NCI-H524 (cell line): Measurements from ENCODE around the gene JPH2.
"Not testable (repeated sequence)": the region's sequence is repeated elsewhere in the genome, so short reads cannot be mapped to it uniquely, and the experiment has no call there.

Experiments used
- DNase-seq, 2 experiments: peaks; one replicate each; lab custom pipeline; 2025; lab: John Stamatoyannopoulos, UW

Gene JPH2

DNA sequence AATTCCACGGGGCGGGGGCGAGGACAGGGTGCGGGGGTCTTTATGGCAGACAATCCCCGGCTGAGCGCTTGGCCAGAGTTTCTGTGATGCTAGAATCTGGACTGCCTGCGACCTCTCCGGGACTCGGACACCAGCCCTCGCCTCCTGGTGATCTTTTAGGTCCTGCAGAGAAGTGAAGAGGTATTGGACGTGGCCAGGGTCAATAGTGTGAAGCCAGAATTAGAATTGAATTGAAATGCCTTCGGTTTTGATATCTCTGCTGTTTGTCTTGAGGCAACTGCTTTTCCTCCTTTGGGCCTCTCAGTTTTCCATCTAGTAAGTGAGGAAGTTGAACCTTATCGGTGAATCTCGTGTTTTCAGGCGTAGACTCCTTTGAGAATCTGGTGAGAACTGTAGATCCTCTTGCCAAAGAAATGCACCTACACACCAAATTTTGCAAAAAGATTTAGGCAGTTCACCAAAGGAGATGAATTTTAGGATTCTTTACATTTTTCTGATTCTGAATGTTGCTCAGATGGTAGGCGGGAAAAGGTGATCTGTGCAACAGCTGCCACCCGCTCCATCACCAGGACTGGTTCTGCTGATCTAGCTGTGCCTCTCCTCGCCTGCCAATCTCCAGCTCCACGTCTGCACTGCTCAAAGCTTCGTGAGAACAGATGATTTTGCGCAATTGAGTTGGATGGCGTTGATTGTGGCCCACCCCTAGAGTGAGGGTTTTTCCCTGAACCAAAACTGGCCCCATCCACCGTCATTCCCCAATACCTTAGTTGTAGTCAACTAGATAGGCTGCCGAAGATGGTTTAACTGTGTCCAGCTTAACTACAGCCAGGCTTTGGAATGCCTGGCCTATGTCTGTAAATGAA, 24.4 kb upstream of the JPH2 start:
- DNase-seq, result peak in 1 of 2 experiments; percentile 53

DNA sequence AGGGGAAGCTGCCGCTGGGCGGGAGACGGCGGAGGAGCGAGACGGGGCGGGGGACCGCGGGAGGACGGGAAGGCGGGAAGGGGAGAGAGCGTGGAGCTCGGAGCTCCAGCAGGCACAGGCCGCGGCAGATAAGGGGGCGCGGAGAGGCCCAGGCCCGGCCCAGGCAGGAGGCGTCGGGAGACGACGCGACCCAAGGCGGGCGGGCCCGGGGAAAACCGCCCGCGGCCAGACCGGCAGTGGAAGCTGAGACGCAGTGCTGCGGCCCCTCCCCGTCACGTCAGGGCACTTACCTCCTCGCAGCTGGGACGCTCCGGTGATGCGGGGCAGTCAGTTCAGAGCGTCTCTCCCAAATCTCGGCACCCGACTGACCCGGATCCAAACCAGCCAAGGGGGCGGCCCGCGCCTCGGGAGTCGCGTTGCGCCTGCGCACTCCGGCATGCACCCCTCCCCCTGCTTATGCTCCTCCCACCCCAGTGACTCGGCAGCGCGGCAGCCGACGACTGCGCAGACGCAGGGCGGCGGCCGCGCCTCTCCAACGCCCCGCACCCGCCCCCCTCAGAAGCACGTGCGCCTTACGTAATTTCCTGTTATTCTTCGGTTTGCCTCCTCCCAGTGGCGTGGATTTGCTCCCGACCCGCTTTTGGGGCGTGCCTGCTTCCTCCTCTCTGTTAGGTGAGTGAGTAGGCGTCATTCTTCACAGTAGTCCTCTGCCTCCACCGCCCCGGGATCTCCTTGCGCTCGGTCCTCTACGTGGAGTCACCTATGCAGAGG, 23.6 kb upstream of the JPH2 start, which contains the start of gene OSER1:
OSER1 (minus strand) TSS at position 366 of the 771 bp plus-strand sequence. CDS start 3,814 bp downstream, outside the sequence.
- peak; percentile 95 to 98 for DNase-seq

DNA sequence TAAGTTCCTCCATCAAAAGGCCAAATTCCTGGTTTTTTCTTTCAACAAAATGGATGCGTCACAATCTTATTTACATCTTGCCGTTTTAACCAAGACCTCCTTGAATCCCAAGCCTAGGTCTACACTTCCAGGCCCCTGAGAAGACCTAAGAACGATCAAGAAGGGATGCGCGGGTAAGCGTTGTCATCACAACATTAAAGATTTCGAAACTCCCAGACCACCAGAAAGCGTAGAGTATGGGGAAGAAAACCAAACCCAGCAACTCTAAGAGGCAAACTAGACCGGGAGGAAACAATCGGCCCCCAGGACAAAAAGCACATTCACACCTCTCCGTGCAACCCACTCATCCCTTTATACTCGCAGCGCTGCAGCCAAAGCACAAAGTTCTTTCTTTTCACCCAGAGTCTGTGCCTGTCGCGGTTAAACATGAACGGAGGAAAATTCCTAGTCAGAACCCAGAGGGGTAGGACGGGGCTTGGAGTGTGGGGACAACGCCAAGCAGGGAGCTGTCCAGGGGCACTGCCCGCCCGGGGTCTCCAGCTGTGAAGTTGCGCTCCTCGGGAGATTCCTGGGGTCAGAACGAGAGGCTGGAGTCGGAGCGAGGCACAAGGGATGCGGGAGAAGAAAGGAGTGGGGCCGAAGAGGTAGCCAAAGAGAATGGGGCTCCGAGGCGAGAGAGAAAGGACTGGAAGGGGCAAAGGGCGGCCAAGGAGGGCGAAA, 22.9 kb upstream of the JPH2 start:
- no peak for DNase-seq

DNA sequence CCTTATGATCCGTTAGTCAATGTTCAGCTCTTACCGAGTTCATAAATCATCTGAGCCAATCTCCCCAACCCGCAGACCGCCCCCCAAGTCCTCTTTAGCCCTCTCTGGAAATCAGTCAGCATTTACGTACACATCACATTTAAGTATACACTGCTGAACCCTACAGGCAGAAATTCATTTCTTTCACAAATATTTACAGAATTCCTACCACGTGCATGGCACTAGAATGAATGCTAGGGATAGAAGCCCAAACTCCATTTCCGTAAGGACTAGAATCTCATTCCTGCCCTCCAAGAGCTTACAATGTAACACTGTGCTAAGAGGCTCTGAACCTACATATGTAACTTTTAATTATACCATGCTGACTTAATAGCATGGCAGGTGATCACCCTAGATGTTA, 21.8 kb upstream of the JPH2 start:
- no peak for DNase-seq

DNA sequence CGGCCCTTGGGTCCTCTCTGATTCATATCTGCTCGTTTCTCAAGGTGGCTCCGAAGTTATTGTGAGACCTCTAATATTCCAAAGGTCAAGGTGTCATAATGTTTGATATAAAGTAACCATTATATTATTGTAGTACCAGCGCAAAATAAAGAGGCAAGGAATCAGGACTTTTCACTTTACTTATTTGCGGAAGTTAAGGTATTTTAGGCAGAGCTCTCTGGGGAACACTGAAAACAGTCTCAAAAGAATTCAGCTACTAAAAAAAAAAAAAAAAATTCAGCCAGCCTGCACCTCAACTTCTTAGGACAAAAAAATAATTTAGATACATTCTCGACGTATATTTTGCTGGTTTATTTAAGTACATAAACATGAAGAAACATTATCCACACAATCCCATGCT, 21.2 kb upstream of the JPH2 start:
- no peak for DNase-seq

DNA sequence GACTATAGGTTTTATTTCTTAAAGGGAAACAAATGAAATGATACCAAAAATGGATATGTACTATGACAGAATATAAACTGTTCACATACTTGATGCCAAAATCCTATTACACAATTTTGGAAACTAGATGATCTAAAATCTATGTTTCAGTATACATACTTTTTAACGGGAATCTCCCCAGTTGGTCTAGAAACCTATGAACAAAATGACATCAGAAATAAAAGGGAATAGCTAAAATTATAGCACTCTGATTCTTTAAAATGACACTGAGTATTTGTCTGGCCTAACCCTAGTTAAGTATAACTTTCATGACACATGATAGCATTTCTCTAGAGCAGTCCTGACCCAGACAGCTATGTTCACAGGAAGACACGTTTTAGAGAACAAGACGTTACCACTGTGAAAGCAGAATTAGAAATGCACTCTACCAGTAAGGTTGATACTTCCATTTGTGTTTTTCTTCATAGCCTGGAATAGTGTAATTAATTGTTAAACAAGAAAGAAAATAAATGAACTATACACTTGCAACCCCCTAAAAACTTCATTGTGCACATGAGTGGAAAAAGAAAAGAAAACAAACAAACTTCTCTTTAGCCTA, 20.2 kb upstream of the JPH2 start:
- no peak for DNase-seq

DNA sequence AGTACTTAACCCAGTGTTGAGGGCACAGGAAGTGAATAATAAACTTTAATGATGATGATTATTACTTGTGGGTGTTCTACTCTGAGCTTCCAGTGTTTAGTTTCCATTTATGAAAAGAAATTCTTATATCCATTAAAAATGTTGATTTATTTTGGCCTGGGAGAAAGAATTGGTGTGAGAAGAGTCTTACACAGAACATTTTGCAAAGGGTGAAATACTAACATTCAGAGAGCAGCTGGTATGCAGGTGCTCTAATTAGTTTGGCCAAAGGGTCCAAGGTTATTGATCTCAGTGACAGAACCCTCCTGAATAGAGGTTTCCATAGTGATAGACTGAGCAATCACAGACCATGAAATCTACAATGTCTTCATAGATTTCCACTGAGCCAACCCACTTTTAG, 19.1 kb upstream of the JPH2 start:
- DNase-seq, result no peak

DNA sequence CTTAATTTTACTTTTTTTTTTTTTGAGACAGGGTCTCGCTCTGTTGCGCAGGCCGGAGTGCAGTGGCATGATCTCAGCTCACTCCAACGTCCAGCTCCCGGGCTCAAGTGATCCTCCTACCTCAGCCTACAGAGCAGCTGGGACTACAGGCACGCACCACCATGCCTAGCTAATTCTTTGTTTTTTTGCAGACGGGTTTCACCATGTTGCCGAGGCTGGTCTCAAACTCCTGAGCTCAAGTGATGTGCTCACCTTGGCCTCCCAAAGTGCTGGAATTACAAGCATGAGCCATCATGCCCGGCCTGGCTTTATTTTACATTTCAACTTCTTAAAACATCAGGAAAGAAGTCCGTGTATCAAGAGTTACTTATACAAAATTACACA, 17.8 kb upstream of the JPH2 start:
- DNase-seq, result no peak

DNA sequence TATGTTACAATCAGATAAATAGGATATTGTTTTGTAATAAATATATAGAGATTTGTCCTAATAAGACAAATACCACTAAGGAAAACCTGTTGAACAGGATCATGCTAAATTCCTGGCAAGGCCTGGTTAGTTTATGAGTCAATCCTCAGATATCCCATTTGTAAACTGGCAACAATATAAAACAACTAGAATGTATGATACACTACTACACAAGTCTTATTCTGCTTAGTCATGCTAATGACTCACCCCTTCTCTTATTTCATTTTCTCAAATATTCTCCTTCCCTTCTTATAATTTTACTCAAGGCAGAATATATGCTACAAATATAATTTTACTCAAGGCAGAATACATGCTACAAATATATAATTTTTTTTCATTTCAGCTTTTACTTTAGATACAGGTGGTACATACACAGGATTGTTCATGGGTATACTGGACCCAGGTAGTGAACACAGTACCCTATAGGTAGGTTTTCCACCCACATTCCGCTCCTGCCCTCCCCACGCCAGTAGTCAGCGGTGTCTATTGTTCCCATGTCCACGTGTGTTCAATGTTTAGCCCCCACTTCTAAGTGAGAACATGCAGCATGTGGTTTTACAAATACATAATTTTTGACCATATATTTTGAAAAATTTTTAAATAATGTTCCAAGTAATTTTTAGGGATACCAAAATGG, 17.3 kb upstream of the JPH2 start:
- no peak for DNase-seq

DNA sequence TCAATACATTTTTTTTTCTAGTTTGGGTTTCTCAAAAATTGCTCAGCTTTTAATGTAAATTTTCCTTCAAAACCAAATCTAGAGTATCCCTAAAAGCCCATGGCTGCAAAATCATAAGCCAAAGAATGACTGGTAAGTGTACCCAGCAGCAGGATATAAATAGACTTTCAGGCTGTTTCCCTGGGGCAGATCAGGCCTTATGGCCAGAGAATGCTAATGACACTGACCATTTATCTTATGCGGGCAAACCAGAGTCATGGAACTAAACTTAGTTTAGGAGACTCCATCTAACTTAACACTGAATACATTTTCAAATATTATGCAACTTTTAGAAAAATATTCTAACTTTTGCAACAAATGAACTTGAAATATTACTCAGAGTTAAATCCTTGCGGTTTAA, 16.2 kb upstream of the JPH2 start:
- no peak for DNase-seq

DNA sequence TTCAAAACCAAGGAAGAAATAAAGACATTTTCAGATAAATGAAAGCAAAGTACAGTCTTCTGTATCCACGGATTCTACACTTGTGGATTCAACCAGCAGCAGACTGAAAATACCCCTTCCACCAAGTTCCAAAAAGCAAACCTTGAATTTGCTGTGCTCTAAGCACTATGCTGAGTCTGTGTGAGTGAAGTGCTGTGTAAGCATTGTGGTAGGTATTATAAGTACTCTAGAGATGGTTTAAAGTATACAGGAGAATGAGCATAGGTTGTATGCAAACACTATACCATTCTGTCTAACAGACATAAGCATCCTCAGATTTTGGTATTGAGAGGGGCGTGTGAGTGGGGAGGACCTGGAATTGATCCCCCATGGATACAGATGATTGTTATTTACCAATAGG, 14.0 kb upstream of the JPH2 start:
- DNase-seq, result no peak

DNA sequence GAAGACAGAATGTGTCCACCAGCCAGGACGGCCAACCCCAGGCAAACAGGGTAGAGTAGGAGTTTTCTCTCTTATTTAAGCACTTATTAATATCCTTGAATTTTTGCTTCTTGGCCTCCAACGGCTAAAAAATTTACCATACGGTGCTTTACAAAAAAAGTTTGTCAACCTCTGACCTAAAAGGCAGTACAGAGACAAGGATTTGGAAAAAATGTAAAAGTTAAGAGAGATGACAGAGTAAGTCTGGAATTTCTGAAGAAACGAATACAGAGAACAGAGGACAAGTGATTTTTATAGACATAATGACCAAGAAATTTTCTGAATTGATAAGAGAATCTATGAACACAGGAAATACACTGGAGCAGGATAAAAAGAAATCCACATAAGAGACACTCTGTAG, 13.4 kb upstream of the JPH2 start:
- DNase-seq, result no peak

DNA sequence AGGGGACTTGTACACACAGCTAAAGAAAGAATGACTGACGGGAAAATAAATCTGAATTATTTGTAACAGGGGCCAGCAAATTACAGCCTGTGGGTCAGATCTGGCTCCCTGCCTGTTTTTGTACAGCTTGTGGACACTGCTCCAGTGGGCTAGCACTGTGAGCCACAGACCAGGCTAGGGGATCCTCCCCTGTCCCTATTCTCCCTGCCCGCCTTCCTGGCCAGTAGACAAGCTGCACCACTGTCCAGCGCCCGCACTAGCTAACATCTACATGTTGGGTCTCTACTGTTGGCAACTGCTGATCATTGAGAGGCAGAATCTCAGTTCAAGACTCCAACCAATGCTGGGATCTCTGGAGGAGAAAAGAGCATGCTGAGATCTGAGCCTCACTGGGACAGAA, 12.9 kb upstream of the JPH2 start:
- DNase-seq, result no peak

DNA sequence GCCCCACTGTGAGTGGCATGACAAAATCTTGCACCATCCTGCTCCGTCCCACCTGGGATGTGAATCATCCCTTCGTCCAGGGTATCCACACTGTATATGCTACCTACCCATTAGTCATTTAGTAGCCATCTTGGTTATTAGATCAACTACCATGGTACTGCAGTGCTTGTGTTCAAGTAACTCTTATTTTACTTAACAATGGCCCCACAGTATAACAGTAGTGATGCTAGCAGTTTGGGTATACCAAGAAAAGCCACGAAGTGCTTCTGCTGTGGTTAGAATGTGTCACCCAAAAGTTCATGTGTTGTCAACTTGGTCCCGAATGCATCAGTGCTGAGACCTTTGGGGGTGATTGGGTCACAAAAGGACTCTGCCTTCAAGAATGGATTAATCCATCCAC, 11.9 kb upstream of the JPH2 start:
- DNase-seq, result no peak

DNA sequence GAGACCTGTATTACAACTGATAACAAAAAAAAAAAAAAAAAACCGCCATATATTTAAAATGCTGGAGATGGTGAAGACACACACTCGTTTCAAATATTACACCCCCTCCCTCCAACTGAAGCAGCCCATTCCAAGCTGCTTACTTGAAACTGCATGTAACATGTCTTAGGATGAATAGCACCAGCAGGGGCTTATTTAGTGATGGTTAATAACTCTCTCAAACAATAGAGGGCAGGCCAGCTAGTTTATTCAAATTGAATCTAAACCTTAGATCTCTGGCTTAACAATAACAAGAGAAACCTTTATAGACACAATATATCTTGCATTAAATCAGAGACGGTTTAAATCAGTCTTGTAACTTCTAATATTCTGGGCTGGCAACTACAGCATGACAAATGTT, 9.3 kb upstream of the JPH2 start:
- peak in 1 of 2 experiments; percentile 8 for DNase-seq

DNA sequence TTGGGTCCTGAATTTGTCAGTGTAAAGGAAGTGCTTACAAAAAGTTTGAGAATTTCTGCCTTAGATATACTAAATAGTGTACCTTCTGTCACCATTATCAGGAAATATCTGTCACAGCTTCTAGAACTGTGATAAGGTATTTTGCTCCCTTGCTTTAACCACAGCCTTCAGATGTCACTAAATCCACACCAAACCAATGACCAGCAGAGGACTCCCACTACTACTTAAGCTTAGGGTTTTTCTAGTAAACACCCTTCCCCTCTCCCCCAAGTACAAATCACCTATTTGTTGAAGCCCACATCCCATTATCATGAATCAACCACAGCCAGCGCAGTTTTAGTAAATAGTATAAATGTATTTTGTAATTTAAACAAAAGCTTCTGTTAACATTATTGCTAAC, 8.6 kb upstream of the JPH2 start:
- DNase-seq, result no peak

DNA sequence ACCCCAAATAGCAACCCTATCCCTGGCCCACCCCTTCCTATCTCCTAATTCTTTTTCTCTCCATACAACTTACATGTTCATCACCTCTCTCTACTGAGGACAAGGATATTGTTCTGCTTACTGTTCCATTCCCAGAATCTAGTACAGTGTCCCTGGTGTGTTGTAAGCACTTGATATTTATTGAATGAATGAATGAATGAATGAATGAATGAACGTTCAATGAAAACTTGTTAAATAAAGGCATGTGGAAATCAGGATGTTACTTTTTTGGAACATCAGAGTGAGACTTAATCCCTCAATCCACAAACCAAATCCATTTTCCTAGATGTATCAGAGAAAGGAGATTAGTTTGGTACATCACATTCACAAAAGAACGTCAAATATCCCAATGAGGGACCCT, 6.8 kb upstream of the JPH2 start:
- no peak for DNase-seq

DNA sequence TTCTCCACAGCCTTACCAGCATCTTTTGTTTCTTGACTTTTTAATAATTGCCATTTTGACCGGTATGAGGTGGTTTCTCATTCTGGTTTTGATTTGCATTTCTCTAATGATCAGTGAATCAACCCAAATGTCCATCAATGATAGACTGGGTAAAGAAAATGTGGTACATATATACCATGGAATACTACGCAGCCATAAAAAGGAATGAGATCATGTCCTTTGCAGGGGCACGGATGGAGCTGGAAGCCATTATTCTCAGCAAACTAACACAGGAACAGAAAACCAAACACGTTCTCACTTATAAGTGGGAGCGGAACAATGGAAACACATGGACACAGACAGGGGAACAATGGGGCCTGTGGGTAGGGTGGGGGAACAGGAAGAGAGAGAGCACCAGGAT, 4.7 kb upstream of the JPH2 start:
- not testable (repeated sequence) for DNase-seq

DNA sequence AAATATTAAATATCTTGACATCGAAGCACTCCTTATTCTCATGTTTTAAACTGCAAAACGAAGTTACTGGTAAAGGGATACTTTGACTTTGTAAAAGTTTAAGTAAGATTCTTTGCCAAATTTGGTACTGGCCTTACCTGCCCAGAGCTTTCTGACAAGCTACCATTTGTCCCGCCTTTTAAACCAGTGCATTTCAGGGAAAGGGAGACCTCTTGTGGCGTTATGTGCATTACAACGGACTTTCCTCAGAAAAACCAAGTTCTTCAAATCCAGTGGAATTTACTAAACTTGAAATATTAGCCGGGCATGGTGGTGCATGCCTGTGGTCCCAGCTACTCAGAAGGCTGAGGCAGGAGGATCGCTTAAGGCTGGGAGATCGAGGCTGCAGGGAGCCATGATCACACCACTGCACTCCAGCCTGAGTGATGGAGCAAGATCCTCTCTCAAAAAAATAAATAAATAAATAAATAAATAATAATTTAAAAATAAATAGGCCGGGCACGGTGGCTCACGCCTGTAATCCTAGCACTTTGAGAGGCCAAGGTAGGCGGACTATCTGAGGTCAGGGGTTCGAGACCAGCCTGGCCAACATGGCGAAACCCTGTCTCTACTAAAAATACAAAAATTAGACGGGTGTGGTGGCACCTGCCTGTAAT, 3.3 kb upstream of the JPH2 start:
- DNase-seq, result peak; percentile 49 to 68

DNA sequence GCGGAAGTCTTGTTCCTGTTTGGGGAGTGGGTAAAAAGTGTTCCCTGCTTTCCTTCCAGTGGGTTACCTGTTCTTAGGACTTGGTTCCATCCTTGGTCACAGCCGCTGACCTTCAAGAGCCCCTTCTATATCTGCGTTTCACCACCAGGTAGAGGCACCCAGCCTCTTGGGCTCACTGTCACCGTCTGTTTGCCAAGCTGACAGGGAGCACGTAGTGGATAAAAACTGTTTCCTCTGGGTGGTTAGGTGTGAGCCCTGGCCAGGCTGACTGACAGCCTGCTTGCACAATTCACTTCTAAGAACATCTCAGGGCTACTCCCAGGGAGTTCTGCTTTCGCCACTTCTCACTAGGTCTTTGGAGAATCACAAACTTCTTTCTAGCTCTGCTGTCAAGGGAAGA, 1.8 kb upstream of the JPH2 start:
- no peak for DNase-seq
